NCI-H510A (cell line): Measurements from ENCODE around the gene ST7.

Source experiments
- DNase-seq: peaks from one replicate; lab custom pipeline; 2025; lab: John Stamatoyannopoulos, UW

ST7 gene

DNA sequence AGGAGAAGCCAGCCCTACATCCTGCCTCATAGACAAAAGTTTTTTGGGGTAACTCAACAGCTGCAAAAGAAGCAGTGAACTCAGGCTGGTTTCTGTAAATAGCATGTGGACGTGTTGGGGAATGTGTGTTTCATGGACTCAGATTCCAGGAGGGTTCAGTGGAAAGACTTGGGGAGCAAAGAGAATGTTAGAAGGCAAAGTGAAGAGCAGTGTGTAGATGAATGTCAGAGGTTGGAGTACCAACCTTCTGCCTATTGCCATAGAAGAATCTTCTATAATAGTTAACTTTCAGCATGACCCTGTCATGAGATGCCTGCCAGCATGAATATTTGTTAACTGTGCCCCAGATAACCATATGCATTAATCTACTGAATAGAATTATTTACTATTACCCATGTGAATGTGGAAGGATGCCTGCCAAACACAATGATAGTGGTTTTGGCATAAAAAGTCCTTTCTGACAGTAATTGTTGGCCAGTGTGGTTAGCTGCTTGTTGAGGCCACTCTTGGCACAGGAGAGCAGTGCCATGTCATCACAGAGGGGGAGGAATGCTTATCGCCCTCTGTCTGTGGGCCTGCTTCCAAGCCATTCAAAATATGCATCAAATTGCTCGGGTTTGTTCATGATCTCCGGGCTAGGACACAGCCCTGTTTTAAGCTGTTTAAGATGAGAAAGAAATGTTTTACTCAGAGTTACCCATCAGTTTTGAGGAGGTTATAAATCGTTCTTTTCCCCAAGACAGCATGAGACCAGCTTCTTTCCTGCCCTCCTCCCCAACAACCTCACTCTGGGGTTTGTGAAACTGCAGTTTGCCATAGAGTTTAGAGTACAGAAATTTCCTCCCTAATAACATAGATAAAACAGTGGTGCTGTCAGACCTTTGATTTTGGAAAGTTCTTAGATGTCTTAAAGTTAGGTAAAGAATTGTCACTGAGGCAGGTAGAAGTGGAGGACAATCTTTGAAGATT is 204.2 kb downstream of the ST7 start:
- DNase-seq, result no peak

DNA sequence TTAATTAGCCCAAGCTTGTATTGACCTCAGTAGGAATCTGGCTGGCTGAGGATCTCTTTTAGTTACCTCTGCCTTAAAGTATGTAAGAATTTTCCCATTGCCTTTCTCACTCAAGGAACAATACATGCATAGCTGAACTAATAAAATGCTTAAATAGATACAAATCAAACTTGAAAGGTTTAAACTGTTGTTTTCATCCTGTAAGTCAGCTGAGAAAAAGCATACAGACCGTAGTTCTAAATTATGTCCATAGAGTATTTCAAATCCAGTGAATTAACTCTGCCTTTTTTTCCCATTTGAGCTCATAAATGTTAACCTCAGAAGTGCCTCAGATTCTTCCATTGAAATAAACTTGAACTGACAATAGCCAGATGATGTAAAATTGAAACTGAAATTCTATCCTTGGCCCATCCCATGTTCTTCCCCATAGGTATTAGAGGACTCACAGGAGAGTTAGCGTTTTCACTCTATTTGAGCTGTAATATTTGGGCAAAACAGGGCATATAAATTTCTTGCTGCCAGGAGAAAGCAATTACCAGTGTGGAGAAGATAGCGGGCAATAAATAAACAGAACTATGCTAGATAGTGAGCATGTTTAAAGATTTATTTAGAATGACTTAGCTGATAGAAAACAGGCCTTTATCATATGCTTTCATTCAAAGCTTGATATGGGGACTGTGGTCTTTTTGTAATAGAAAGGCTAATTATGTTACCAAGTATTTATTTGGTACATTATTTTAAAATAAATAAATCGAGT is 205.8 kb downstream of the ST7 start:
- no peak for DNase-seq

DNA sequence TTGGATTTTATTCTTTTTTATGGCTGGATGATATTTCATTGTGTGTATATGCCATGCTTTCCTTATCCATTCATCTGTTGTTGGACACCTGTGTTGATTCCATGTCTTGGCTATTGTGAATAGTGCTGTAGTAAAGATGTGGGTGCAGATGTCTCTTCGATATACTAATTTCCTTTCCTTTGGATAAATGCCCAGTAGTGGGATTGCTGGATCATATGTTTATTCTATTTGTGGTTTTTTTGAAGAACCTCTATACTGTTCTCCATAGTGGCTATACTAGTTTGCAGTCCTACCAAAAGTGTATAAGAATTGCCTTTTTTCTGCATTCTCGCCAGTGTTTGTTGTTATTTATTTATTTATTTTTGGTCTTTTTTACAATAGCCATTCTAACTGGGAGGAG is 209.8 kb downstream of the ST7 start:
- no peak for DNase-seq

DNA sequence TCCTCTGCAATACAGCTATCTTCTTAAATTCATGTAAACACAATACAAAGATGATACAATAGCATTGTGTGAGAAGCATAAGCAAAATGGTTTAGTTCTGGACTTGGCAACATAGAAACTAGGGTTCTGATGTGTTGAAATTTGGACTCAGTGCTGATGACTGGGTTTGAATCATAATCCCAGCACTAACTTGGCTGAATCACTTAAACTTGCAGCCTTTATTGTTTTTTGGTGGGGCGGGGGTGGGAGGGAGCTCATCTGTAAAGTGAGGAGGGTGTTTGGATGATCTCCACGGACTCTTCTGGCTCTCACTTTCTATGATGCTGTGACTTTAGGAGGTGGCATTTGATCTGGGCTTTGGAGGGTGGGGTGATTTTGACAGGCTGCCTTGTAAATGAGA is 211.3 kb downstream of the ST7 start:
- DNase-seq, result no peak

DNA sequence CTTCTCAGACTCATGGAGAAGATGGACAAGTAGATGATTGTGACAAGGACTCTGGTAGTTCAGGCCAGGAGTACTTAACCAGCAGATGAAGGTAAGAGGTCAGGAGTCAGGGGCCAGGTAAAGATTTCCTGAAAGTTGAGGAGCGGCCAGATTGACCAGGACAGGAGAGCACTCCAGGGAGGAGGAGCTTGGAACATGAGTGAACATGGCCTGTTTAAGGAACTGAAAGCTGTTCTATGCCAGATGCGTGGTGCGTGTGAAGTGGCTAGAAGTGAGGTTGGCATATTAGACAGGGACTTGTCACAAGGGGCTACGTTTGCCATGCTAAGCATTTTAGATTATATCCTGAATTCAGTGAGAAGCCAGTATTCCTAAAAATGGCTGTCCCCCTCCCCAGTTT is 212.4 kb downstream of the ST7 start:
- no peak for DNase-seq

DNA sequence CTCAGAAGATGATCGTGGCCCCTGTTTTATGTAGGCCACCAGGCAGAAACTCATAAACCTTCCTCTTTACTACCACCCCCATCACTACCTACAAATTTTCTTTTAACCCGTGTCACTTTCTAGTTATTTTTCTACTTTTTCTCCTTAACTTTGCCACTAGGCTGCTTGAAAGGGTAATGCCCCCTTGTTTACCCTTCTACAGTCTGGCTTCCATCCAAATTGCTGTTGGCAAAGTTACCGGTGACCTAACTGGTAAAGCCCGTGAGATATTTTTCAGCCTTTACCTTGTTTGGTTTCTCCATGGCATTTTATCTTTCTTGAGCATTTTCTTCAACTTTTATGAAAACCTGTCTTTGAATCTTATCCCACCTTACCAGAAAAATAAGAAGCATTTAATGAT is 216.6 kb downstream of the ST7 start:
- no peak for DNase-seq

DNA sequence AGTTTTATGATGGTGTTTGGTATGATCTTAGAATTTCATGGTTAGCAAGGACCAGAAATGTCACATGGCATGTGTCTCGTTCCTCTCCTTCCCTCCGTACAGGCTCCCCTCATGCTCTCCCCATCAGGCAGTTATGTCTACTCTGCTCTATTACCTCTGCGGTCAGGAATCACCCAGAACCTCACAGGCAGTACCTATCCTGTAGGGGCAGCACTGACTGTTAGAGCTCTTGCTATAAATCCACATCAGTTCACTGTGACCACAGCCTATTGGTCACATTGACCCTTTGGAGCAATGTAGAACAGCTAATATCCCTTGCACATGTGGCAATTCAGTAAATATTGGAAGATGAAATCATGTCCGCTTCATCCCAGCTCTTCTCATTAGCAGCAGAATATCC is 217.8 kb downstream of the ST7 start:
- no peak for DNase-seq

DNA sequence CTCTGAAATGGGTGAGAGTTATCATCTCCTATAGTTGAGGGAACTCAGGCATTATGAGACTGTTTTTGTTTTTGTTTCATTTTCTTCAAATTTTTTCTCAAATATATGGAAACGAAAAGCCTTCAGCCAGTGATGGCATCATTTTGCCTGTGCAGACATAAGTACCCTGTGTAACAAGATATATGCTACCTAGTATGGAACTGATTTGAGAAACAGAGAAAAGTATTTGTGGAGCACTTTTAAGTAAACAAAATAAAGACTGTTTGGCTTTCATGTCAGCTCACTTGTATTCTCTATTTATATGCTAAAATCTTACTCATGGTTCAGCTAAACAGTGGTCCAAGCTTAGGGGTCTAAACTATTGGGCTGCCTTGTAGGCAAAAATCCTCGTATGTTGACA is 219.0 kb downstream of the ST7 start:
- no peak for DNase-seq

DNA sequence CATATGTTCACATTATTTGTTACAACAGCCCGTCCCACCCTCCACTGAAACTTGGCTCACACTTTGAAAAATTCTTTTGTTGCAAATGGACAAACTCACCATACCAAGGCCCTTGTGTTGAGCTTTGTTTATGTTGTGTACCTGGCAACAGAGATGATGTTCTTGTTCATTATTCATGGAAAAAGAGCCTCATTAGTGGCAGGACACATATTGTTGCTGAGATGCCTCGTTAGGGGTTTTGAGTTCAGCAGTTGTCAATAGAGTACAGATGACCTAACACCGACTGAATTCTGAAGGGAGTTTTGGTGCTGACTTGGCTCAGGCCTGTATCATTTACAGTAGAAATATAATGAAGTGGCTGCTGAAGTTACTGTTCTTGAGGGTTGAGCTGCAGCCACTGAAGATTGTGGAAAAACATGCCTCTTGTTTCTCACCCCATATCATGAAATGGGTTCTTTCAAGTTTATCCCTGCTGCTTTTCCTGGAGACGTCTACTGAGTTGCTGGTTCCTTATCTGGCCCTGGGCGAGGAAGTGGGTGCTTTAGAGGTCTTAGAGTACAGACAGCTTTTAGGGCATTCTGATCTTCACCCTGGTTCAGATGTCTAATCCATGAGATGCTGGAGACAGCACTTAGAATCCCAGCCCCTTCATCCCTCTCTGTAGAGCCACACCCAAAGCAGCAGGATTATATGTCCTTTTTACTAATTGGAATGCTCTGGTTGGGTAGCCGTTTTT is 219.9 kb downstream of the ST7 start:
- no peak for DNase-seq

DNA sequence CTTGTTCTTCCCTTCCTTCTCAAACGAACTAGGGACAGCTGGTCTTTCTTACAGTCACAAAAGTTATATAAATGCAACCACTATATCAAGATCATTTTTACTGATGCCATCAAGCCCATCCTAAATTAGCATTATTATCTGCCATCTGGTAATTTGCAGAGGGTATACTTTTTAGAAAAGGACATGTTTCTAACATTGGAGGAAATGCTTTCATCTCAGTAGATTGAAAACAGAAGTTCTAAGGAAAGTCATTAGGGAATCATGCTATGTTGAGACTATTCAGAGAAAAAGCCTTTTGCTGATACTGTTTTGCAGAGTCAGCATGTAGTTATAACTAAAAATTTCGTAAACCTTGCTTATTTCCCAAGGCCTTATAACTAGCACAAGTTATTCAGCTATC is 222.9 kb downstream of the ST7 start:
- no peak for DNase-seq

DNA sequence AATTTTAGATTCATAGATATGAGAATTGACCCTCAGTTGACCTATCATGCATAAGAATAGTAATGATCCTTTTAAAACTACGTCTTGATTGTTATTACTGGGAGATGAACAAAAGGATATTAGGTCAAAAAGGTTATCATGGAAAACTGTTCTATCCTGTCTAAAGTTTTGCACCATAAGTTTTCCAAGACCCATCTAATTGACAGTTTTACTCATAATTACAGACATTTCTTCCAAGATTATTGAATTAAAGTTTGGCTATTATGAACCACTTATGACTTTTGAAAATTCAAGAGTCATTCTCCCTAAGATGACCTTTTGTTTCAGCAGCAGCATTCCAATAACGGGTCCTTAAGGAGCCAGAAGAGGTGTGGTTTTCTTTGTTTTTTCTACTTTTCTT is 225.3 kb downstream of the ST7 start:
- no peak for DNase-seq

DNA sequence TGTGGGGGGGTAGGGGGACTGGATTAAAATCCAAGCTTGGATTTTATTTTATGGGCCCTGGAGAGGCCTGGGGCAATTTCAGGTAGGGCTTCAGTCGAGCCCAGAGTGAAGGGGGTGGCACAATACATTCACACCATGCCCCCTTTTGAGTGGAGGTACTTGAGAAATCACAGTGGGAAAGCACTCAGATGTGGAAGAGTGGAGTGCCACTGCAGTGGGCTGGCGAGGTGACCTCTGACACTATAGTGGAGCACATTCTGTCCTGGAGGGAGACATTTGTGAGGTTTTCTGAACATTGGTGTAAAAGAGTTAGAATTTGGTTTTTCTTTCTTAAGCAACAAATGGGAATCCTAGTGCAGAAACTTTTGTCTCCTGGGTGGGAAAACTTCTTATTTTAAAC is 226.4 kb downstream of the ST7 start:
- DNase-seq, result no peak

DNA sequence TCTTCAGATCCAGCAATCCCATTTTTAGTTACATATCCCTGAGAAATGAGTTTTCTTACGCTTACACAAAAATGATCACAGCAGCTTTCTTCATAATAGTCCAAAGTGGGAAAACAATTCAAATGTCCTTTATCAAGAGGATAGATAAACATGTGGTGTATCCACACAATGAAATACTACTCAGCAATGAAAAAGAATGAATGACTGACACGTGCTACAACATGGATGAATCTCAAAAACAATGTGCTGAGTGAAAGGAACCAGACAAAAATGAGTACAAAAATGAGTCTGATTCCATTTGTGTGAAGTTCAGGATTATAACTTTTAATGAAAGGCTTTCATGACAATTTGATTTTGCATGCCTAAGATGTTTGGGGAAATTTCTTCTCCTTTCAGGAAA is 230.4 kb downstream of the ST7 start:
- no peak for DNase-seq

DNA sequence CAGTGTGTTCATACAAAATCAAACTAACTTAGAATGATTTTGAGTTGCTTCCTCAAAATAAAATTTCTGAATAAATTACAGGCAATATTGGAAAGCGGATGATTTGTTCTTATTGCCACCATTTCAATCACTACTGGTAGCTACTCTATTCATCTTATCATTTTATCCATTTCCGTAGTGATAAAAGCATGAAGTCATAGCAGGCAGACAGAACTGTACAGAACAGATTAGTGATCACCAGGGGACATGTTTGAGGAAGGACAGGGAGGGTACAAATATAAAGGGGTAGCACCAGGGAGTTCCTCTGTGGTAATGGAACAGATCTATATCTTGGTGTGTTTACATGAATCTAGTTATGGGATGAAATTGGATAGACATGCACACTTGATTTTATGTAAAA is 231.1 kb downstream of the ST7 start:
- no peak for DNase-seq

DNA sequence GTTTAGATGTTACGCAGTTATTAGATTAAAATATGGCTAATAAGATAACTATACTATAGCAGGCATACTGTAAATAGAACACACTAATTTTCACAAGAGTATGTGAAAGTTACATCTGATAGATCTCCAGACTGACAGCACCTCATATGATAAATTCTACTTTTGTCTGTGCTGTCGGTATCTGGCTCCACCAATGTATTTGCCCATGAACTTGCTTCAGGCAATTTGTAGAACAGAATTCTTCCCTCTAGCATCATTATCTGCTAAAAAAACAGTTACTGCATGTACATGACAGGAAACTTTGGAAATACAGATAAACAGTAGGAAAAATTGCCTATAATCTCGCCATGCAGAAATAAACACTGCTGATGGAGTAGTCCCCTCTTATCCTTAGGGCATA is 231.8 kb downstream of the ST7 start:
- DNase-seq, result no peak

DNA sequence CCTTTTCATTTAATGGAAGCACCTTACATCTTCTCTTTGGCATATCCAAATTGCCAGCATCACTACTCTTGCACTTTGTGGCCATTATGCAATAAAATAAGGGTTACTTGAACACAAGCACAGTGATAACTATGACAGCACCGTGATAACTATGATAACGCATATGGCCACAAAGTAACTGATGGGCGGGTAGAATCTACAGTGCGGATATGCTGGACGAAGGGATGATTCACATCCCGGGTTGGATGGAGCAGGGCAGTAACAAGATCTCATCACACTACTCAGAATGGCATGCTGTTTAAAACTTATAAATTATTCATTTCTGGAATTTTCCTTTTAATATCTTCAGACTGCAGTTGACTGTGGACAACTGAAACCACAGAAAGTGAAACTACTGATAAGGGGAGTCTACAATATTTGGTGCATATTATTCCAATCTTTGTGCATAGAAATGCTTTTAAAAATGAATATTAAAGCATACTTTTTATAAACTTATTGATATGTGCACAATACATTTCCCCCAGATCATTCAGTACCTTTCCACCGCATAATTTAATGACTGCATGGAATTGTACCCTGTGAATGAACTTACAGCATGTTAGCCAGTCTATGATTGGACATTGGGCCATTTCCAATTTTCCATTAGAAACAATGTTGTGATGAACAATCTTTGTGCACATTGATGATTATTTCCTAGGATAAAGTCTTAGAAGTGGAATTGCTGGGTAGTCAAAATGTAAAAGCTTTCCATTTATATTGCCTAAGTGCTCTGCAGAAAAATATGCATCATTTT is 233.1 kb downstream of the ST7 start:
- DNase-seq, result no peak

DNA sequence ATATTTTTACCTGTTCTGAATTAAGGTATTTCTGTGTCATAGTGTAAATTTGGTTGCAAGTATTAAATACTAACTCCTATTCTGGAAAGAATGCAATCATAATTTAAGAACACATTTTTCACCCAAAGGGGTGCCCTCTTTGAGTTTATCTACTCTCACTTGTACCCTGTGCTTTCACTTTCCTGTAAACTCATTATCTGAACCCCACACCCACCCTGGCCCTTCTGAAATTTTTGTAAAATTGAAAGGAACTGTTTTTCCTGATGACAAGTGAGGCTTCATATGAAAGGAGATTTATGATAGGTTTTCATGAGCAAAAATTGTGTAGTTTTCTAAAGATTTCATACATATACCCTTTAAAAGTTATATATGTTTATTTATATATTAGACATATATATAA is 235.1 kb downstream of the ST7 start:
- DNase-seq, result no peak

DNA sequence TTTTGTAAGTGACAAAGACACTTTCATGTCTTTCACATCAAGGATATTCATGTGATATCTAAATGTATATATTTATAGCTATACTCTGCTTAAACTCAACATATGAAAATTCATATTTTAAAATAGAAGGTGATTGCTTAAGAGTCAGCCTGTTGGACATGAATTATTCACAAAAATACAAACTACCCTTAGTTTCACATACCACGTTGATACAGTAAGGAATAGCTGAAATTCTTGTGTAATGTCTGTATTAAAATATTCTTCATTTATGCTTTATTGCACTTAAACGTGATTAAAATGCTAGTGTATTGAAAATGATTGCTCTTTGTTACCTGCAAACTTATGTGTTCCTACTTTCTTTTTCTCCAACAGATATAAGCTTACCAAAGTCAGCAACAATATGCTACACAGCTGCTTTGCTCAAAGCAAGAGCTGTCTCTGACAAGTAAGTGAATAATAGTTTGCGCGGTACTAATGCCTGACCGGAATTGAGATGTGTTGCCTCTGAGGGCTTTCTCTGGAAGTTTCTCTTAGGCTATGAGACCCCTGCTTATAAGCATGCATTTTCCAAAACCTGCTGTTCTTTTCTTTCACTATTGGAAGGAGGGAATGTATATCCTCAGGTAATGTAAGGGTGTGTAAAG is 235.8 kb downstream of the ST7 start:
- no peak for DNase-seq

DNA sequence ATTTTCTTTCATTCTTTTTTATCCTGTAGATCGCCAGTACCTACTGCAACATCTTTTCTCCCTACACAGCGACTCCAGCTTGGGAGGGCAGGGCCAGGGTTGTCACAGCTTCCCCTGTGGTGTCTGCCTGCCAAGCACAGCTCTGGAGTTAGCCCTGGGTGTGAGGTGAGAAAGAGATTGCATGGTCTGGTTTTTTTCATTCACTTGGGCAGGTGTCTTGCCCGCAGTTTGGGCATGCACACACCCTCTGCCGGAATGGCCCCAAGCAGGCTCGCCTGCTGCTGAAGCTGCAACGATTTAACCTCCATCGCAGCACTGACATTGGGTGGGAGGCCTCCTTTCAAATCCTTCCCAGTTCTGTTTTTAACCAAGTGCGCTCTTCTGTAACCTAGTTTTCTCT is 236.8 kb downstream of the ST7 start:
- no peak for DNase-seq

DNA sequence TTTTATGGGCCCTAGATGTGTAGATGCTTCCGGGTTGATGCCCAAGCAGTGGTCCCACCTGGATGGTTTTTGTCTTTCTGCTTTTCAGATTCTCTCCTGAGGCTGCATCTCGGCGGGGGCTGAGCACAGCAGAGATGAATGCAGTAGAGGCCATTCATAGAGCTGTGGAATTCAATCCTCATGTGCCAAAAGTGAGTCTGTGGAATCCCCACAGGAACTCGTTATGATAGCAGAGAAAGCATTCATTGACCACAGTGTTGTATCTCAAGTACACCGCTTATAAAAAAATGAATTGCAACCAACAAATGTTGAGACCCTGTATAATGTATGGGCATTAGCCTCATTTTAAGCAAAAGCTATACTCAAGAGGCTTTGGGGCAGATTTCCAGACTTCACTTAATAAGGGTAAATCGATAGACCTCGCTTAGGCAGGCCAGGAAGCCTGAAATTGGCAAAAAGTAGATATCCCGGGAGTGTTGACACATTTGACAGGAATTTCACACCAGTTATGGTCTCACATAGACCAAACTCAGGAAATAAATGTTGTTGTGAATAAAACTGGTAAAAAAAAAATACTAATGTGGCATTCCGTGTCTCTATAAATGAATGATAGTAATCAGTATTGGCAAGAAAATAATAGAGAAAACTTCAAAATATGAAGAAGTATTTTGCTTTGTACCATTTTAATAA is 237.6 kb downstream of the ST7 start:
- no peak for DNase-seq

DNA sequence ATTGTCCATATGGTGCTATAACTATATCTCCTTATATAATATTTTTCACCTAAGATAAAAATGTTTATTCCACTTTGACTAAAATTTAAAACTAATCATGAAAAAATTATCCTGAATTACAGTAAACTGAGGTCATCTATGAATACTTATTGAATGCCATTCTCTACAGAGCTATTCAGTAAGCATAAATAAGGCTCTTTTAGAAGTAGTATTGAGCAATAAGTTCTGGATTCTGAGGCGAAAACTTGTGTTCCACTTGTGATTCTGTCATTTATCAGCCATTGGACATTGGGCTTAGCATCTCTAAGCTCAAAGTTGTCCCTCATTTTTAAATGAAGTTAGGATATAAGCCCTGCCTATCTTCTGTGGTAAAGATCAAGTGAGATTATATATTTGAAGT is 238.8 kb downstream of the ST7 start:
- no peak for DNase-seq
